Stimulated activated CD4-positive, alpha-beta T cell treated with anti-CD3 and anti-CD28 coated beads, Interleukin-4, amount 100 ng/mL, for 4 hours (primary cell): ENCODE results near the gene CEP120.
"Not testable (repeated sequence)": the region's sequence is repeated elsewhere in the genome, so short reads cannot be mapped to it uniquely, and the experiment has no call there.

Experiments
- DNase-seq, 2 experiments: peaks; one replicate each; pipeline ENCODE4 v3.0.0-alpha.2; 2020

CEP120 gene

DNA sequence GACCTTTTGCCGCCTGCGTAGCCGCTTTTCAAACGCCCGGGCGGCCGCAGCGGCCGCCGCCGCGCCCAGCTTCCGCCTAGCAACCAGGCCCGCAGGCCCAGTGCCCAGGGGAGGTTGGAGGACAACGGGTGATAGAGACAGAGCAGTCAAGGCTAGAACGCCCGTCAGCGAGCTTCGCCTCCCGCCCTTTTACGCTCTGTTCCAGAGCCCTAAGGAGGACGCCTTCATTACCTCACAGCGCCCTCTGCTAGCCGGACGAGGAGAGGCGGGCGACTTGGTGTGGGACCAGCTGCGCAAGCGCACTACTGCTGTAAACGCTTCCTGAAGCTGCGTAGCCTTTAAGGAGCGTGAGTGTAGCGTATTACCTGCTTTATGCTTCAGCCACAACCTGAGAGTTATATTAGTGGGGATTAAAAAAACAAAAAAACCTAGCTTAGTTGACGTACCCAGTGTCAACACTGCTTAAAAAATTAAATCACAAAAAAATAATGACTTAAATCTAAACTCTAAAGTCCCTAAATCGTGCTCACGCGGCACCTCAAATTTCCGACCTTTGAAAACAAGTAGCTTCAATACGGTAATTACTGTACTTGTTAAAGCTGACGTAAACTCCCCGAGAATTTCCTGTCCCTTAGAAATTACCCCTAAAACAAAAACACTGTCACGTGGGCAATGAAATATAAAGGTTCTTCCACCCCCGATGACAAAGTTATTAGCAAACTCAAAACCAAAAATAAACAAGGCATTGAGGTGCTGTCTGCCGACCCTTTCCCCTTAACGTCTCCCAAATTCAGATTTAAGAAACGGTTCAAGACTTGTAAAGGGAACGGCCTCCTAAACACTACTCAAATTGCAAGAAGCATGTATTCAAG, at the start of gene CEP120:
Gene CEP120 (minus strand): TSS at position 126 of the 872 bp plus-strand sequence. CDS start 405 bp downstream, outside the sequence.
- peak; percentile 93 to 98 for DNase-seq

DNA sequence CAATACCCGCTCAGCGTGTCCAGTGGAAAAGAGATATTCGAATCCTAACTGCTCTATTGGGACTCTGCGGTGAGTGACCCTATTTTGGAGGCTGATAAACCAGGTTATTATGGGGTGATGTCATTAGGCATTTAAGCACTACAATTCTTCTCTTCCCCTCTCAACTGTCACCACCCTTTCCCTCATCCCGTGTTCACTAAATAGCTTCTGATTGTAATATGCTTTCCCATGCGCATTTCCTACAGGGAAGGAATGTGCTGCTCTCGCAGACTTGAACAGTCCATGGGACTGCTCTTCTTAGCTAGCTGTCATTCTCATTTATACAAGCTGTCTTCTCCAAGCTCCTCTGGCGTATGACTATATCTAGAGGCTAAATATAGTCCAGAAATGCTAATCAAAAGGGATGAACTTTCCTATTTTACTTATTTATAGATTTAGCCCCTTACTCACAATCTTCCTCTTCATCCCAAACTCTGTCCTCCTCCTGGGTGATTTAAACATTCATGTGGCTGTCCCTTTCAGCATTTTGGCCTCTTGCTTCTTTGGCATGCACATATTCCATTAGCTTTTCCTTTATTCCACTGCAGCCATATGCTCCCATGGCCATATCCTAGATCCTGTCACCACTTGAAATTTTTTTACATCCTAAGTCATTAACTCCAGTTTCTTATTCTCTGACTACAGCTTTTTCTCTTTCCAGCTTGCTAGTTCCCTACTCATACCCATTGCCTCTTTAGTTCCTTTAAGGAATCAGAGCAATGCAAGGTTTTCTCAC, 49.1 kb upstream of the CEP120 start:
- no peak for DNase-seq

DNA sequence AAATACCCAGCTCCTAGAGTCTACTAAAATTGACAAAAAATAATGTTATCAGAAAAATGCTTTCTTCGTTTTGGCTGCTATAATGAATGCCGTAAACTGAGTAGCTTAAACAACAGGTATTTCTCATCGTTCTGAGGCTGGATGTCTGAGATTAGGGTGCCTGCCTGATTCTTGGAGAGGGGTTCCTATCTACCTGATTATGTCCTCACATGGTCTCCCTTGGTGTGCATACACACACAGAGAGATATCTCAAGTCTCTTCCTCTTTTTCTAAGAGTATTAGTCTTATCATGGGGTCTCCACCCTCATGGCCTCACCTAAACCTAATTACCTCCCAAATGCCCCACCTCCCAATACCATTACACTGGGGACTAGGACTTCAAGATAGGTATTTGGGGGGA, 48.2 kb upstream of the CEP120 start:
- DNase-seq, result no peak

DNA sequence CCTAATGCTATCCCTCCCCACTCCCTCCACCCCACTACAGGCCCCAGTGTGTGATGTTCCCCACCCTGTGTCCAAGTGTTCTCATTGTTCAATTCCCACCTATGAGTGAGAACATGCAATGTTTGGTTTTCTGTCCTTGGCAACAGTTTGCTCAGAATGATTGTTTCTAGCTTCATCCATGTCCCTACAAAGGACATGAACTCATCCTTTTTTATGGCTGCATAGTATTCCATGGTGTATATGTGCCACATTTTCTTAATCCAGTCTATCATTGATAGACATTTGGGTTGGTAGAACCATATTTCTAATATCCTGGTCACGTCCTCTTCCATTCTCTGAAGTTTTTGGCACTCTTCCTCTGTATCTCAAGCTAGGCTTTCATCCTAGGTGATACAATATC, 43.6 kb upstream of the CEP120 start:
- DNase-seq, result not testable (repeated sequence)

DNA sequence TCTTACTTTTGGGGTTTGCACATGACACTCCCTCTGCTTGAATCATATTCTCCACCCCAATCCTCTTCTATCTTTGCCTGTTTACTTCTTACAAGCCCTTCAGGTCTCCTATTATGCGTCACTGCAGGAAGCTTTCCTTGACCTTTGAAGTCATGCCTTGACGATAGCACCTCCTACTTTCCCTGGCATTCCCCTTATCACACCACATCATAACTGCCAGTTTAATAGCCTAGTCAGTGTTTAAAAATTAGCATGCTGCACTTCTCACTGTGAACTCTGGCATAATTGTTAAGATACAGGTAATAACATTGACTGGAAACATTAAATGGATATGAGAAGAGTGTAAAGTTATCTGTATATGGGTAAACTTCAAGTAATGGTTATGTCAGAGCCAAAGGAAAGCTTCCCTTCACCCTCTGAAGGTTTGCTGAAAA, 37.1 kb upstream of the CEP120 start:
- DNase-seq, result peak in 1 of 2 experiments; percentile 58

DNA sequence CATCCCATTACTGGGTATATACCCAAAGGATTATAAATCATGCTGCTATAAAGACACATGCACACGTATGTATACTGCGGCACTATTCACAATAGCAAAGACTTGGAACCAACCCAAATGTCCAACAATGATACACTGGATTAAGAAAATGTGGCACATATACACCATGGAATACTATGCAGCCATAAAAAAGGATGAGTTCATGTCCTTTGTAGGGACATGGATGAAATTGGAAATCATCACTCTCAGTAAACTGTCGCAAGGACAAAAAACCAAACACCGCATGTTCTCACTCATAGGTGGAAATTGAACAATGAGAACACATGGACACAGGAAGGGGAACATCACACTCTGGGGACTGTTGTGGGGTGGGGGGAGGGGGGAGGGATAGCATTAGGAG, 35.8 kb upstream of the CEP120 start:
- not testable (repeated sequence) for DNase-seq

DNA sequence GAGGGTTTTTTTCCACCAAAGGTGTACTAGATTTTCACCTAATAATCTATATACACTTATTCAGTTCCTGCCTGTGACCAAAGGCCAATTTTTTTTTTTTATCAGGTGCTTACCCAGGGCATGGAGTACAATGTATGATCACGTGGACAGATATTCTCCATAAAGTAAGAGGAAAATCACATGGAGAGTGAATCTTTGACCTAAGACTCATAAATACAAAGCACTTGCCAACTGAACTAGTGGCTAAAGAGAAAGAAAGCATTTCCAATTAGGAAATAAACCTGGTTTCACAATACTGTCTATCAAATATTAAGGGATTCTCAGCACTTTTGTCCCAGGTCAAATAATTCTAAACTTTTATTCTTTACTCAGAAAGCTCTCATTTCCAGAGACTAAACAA, 33.0 kb upstream of the CEP120 start:
- DNase-seq, result no peak

DNA sequence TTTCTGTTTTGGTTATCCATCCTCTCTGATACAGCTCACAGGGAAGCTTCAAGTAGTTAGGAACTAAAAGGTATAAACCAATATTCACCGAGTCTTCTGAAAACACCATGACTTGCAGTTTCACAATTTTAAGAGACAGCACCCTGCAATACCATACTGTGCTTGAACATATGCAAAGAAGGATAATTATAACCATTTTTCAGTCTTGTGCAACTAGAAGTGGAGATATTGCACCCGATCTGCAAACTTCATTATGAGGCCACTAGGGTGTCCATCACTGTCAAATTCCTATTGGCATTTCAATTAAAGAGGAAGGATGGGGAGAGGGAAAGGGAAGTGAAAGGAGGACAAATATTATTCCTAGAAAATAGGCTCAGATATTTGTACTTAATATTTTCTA, 32.4 kb upstream of the CEP120 start:
- no peak for DNase-seq

DNA sequence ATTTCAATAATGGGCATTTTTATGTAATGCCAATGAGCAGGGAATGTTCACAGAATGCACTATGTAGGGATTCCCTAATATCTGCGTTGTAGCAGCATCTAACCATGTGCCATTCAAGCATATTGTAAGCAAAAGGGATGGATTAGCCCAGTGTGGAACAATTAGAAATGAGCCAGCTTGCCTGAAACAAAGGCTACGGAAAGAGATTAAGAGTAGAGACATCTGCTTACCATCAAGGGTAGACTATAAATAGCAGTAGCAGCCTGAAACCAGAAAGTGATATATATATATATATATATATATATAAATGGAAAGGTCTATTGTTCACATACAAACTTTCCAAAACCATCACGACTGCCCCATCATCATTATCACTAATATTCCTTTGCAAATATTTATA, 31.9 kb upstream of the CEP120 start:
- DNase-seq, result no peak

DNA sequence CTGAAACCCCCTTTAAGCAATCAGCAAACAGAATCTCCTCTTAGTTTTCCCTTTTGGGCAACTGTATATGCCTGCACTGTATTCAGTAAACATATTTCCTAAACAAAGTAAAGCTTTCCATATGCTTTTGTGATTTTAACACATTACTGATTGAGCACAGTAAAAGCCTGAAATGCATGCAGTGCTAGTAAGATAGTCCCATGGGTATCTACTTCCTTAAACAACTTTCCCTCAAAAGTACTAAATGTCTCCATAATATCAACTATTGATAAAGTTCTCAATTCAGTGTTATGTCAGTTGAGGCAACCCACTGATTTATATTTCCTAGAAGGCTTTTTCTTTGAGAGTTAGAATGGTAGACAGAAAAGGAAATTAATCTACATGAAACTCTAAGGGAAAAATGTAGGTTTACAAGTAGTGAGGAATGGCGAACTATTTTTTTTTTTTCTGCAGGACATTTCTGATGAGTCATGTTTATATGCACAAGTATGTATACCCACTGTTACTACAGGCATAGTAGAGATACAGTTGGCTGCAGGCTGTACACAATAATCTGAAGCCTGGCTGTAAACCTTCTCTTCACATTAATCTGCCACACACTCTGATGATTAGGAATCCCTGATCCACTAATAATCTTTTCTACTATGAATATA, 31.2 kb upstream of the CEP120 start:
- no peak for DNase-seq

DNA sequence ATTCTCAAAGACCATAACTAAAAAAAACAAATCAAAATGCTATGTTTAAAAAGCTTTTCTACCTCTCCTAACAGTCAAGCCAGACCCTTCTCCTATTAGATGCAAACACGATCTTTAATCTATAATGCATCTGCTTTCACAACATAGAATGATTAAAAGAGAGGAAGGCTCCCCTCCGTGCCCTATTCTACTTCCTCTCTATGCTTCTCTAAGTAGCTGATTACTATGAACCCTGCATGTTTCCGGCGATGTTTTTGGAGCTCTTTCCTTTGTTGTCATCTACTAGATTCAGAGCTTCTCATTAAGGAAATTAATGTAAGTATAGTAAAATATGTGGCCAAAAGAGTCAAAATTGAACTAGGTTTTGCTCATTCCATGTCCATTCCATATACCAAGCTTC, 29.2 kb upstream of the CEP120 start:
- DNase-seq, result no peak

DNA sequence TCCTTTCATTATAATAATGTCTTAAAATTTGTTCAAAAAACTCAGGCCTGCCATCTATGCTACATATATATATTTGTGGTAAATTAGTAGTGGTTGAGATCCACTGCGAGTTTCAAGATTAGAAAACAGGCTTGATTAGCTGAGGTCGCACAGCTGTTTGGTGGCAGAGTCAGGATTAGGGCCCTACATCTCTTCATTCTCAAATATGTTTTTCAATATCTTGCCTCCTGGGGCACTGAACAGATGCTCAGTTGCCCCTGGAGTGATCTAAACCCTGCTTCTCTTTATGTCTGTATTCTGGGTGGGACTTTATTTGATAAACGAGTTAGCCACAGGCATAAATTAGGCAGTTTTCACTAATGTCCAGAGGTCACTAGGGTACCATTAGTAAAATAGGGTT, 27.8 kb upstream of the CEP120 start:
- no peak for DNase-seq

DNA sequence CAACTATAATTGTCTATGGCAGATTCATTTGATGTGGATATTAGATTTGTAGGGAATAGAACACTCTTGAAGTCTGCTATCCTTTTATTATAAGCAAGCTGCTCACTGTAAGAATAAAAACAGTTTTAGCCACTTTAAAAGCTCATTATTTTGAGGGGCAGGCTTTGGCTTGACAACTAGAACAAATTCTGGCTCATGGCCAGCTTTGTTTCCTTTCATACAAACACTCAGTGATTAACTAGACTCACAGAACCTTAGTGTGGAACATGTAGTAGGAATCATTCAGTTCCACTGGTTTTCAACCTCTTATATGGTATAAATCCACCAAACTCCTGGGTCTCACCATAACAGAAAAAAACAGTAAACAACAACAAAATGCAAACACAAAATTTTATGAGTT, 27.4 kb upstream of the CEP120 start:
- no peak for DNase-seq

DNA sequence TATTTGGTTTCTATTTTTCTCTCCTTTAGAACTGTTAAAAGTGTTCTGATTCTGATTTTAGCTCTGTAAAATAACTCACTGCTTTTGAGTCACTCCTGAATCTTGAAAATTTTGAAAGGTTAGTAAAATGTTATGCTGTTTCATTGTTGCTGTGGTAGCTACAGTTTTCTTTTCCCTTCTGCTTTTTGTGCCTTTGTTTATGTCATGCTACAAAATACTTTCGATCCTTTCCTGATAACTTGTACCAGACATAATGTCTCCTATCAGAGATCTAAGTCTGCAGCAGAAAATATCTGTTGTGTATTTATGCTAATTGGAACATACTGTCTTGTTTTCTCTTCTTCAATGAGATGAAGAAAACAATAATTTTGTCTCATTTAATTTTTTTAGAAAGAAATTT, 26.9 kb upstream of the CEP120 start:
- DNase-seq, result no peak

DNA sequence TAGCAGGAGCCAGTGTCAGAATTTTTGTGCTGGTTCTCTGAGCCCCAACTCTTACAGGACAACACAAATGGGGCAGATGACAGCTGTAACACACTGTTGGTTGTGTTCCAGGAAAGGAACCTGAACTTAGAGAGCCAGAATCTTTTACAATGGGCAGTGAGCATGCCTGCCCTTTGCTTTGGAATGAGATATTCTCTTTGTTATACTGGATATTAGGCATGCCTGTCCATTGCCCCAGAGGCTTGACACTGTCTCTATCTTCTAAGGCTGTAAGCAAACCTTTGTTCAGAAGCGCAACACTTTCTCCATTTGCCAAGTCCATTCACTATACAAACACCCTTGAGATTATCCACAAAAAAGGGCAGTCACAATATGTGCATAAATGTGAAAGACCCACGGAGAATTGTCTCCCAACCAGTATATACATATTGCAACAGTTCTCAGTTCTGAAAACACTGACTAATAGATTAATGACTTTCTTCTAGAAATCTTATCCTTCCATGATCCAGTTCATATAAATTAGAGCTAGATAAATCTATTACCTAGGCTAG, 26.3 kb upstream of the CEP120 start:
- DNase-seq, result no peak

DNA sequence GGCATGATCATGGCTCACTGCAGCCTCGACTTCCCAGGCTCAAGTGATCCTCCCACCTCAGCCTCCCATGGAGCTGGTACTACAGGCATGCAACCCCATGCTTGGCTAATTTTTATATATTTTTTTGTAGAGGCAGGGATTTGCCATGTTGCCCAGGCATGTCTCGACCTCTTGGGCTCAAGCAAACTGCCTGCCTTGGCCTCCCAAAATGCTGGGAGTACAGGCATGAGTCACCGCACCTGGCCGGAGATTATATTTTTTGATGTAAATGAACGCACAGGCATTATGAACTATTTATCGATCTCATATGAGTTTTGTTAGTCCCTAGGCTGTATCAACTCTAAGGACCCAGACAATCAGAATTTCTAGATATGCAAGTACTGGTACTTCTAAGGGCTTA, 25.5 kb upstream of the CEP120 start:
- no peak for DNase-seq

DNA sequence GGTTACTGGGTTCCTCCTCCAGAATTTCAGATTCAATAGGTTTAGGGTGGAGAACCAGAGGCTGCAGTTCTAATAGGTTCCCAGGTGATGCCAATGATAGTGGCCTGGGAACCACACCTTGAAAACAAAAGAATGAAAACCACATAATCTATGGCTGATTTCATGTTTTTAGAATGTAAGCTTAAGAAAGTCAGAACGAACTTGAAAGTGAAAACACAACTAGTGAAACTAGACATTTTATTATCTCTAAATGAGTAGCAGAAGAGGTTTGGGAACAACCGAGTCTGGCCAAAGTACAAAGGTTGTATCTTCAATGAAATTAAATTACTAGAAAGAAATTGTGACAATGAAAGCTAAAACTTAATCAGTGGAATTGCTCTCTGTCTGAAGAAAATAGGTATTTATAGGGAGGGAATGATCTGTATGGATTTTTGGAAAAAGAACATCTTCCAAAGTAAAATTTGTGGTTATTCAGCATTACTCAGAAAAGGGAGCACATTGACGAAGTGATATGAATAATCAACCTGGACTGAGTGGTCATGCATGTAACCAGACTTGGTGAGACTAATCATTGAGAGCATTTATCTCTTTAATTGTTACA, 24.9 kb upstream of the CEP120 start:
- DNase-seq, result no peak

DNA sequence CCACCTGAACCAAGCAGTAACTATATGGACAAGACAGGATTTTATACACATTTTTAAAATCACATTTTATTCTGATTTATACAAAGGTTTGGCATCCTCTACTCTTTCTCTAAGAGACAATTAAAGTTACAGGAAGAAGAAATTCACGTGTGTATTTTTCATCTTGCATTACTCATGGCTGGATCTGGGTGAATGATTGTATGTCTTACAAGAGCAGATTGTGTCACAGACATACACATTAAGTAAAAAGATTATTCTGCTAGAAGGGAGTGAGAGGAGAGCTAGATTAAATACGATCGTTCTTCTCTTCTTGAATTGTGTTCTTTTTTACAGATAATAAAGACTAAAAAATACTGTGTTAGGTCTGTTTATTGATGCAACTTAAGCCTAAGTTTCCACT, 20.8 kb upstream of the CEP120 start:
- no peak for DNase-seq

DNA sequence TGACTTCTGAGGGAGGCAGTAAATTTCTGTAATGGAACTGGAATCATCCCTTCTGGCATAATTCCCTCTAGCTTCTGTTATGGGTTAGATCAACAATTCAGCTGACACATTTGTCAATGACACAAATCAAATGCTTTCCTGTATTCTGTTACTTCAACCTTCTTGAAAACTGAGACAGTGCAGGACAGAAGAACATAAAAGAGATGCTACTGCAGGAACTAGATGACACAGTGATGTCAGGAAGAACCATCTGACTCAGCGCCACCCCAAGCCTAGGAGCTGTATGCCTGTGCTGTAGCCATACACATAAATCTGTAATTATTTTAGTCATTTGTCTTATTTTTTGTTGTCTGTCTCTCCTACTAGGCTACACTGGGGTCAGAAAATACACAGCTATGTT, 18.2 kb upstream of the CEP120 start:
- peak in 1 of 2 experiments; percentile 10 for DNase-seq

DNA sequence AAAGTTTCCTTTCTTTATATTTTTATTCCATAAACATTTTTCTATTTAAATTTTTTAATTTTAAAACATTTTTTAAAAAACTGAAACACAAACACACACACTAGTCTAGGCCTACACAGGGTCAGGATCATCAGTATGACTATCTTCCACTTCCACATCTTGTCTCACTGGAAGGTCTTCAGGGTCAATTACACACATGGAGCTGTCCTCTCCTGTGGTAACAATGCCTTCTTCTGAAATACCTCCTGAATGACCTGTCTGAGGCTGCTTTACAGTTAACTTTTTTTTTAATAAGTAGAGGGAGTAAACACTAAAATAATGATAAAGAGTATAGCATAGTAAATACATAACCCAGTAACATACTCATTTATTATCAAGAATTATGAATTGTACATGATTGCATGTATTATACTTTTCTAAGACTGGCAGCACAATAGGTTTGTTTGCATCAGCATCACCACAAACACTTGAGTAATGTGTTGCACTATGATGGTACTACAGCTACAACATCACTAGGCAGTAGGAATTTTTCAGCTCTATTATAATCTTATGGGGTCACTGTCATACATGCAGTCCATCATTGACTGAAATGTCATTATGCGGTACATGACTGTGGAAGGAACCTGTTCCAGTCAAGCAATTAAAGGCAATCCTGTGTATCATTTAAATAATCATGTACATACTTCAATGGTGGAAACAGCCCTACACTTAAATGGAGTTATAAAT, 17.4 kb upstream of the CEP120 start:
- no peak for DNase-seq

DNA sequence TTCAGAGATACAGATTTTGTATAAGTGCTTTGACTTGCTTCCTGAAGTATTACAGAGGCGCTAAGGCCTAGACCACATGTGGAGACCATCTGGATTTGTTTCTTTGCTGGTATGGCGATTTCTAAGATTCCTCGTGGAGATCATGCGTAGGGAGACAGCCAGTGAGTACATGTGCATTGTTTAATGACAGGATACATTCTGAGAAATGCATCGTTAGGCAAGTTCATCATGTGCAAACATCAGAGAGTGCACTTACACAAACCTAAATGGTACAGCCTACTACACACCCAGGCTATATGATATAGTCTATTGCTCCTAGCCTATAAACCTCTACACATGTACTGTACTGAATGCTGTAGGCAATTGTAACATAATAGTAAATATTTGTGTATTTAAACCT, 16.5 kb upstream of the CEP120 start:
- DNase-seq, result no peak

DNA sequence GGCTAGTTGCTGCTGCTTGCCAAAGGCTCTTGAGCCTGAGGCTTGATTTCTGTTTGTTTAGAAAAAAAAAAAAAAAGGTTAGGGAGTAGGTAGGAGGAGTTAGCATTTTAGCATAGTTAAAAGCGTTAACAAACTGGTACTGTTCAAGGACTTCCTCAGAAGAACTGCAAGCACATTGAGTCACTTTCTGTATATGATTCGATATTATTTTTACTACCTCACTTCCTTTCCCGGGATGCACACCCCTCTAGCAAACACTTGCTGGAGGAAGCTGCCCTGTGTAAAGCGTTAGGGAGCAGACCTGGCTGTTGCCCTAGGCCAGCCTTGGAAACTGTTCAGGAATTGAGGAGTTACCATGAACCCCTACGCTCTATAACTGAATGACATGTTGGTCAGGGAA, 15.7 kb upstream of the CEP120 start:
- no peak for DNase-seq
